H1 (cell line): ENCODE measurements around the gene MYPN. TPM values are rescaled to one million over a fixed set of nuclear protein-coding genes. Genes with fewer than 3 reads are reported as not detected.

Experiments
- CTCF ChIA-PET: fragments of 300-600 bp; sonication (Branson Sonifier 250); formaldehyde crosslinking; loops from one replicate; lab custom pipeline; 2021; ENCODE audit not compliant: partially characterized antibody; lab: Charles Lee
- POLR2A ChIA-PET: fragments of 300-600 bp; sonication (Branson Sonifier 250); formaldehyde crosslinking; loops from one replicate; lab custom pipeline; 2021; ENCODE audit warnings: inconsistent platforms; ENCODE audit not compliant: partially characterized antibody; lab: Charles Lee
- DNase-seq, 2 experiments: peaks; one replicate each; pipeline versions ENCODE4 v3.0.0 to v3.0.0-alpha.2; 2010 to 2022; ENCODE audit warnings: low spot score in 2 of 2, low read depth in 1 of 2, mixed read lengths in 1 of 2
- FAIRE-seq: peaks from 2 replicates; lab custom pipeline; 2011; peaks lifted over from hg19 to GRCh38; lab: Jason Lieb, UNC
- H2AFZ ChIP-seq: 2 replicates; pipeline ENCODE4 v1.8.1; 2012; ENCODE audit warnings: low read length, inconsistent platforms
- H2AK5ac ChIP-seq: 2 replicates; pipeline ENCODE4 v1.6.1; 2013; ENCODE audit warnings: low read depth, low read length
- H2BK120ac ChIP-seq: replicated peaks from 2 replicates; pipeline ENCODE3; 2013; ENCODE audit warnings: low read depth, low read length, inconsistent platforms
- H2BK12ac ChIP-seq: 2 replicates; pipeline ENCODE4 v1.6.1; 2013; ENCODE audit warnings: low read depth, low read length
- H2BK15ac ChIP-seq: 2 replicates; pipeline ENCODE4 v1.6.1; 2013; ENCODE audit warnings: low read length
- H2BK20ac ChIP-seq: 2 replicates; pipeline ENCODE4 v1.6.1; 2013; ENCODE audit warnings: low read length
- H2BK5ac ChIP-seq: 2 replicates; pipeline ENCODE4 v1.6.1; 2013; ENCODE audit warnings: low read depth, low read length
- H3K14ac ChIP-seq: 2 replicates; pipeline ENCODE4 v1.6.1; 2013; ENCODE audit warnings: inconsistent platforms; ENCODE audit not compliant: insufficient read length
- H3K18ac ChIP-seq: 2 replicates; pipeline ENCODE4 v1.6.1; 2013; ENCODE audit warnings: low read length; ENCODE audit errors: extremely low read depth
- H3K23ac ChIP-seq: 2 replicates; pipeline ENCODE4 v1.6.1; 2013; ENCODE audit warnings: inconsistent platforms; ENCODE audit not compliant: insufficient read length
- H3K23me2 ChIP-seq: 2 replicates; pipeline ENCODE4 v1.6.1; 2013; ENCODE audit warnings: low read depth, low read length
- H3K27ac ChIP-seq: 2 replicates; pipeline ENCODE4 v1.6.1; 2011; ENCODE audit warnings: low read depth, low read length, inconsistent platforms
- H3K27me3 ChIP-seq, 4 experiments: replicated peaks in 1 of 4; 1 replicate in 1 of 4; 2 replicates in 3 of 4; pipeline versions ENCODE4 v1.6.1 to v1.8.1; 2011 to 2013; ENCODE audit warnings: low read length in 3 of 4, mild to moderate bottlenecking in 3 of 4, inconsistent platforms in 2 of 4, mixed read lengths in 2 of 4, moderate library complexity in 1 of 4; ENCODE audit not compliant: control insufficient read depth in 3 of 4, insufficient read depth in 3 of 4; ENCODE audit errors: extremely low read depth in 1 of 4
- H3K36me3 ChIP-seq, 4 experiments: 2 replicates each; pipeline versions ENCODE4 v1.6.1 to v1.8.1; 2011 to 2013; ENCODE audit warnings: mild to moderate bottlenecking in 4 of 4, low read length in 3 of 4, moderate library complexity in 2 of 4, control low read depth in 1 of 4, inconsistent platforms in 1 of 4; ENCODE audit not compliant: insufficient read depth in 4 of 4, control insufficient read depth in 2 of 4
- H3K4ac ChIP-seq: replicated peaks from 2 replicates; pipeline ENCODE3; 2013; ENCODE audit warnings: low read length, low read depth, mixed read lengths, inconsistent platforms; ENCODE audit not compliant: insufficient read length
- H3K4me1 ChIP-seq, 4 experiments: replicated peaks in 1 of 4; 1 replicate in 1 of 4; 2 replicates in 3 of 4; pipeline versions ENCODE4 v1.6.1 to v1.8.1; 2011 to 2013; ENCODE audit warnings: low read length in 3 of 4, inconsistent platforms in 2 of 4, mixed read lengths in 1 of 4; ENCODE audit not compliant: insufficient read depth in 4 of 4, control insufficient read depth in 3 of 4
- H3K4me2 ChIP-seq, 2 experiments: 2 replicates each; pipeline versions ENCODE4 v1.6.1 to v1.8.1; 2011 to 2013; ENCODE audit warnings: low read depth in 2 of 2, low read length in 2 of 2, control low read depth in 1 of 2, inconsistent platforms in 1 of 2, mild to moderate bottlenecking in 1 of 2; ENCODE audit not compliant: insufficient read depth in 1 of 2
- H3K4me3 ChIP-seq, 4 experiments: fragments of 200-600, 300-600 bp in 1 of 4; sonication (generic), shearing (Covaris generic), sonication (Bioruptor Twin) in 1 of 4; 2 replicates each; pipeline versions ENCODE4 v1.5.1 to v1.8.1; 2011 to 2016; ENCODE audit warnings: low read length in 4 of 4, low read depth in 3 of 4, control low read depth in 2 of 4, inconsistent platforms in 2 of 4, mild to moderate bottlenecking in 2 of 4, mixed read lengths in 1 of 4, moderate library complexity in 1 of 4; ENCODE audit not compliant: insufficient read depth in 2 of 4; ENCODE audit errors: extremely low read depth in 1 of 4
- H3K56ac ChIP-seq: replicated peaks from 2 replicates; pipeline ENCODE3; 2013; ENCODE audit warnings: low read depth, mild to moderate bottlenecking, mixed read lengths, low read length, inconsistent platforms; ENCODE audit not compliant: insufficient read length
- H3K79me1 ChIP-seq: 2 replicates; pipeline ENCODE4 v1.6.1; 2013; ENCODE audit warnings: low read depth, low read length, control low read depth
- H3K79me2 ChIP-seq, 2 experiments: 2 replicates each; pipeline versions ENCODE4 v1.6.1 to v1.8.1; 2012 to 2013; ENCODE audit warnings: low read length in 2 of 2, mild to moderate bottlenecking in 2 of 2, inconsistent platforms in 1 of 2; ENCODE audit not compliant: insufficient read depth in 2 of 2, control insufficient read depth in 1 of 2
- H3K9ac ChIP-seq, 4 experiments: replicated peaks in 1 of 4; 1 replicate in 1 of 4; 2 replicates in 3 of 4; pipeline versions ENCODE4 v1.6.1 to v1.8.1; 2011 to 2013; ENCODE audit warnings: low read depth in 3 of 4, low read length in 3 of 4, control low read depth in 2 of 4, mild to moderate bottlenecking in 2 of 4, moderate library complexity in 2 of 4, inconsistent platforms in 1 of 4; ENCODE audit errors: extremely low read depth in 1 of 4
- H3K9me3 ChIP-seq, 2 experiments: 2 replicates each; pipeline versions ENCODE4 v1.6.1 to v1.8.1; 2012 to 2013; ENCODE audit warnings: mild to moderate bottlenecking in 2 of 2, moderate library complexity in 2 of 2, control low read depth in 1 of 2, inconsistent platforms in 1 of 2, low read depth in 1 of 2, low read length in 1 of 2, mixed read lengths in 1 of 2; ENCODE audit not compliant: insufficient read depth in 2 of 2
- H4K20me1 ChIP-seq, 2 experiments: replicated peaks in 1 of 2; 2 replicates each; pipeline versions ENCODE3 to v1.8.1; 2011 to 2013; ENCODE audit warnings: inconsistent platforms in 2 of 2, low read length in 2 of 2, mild to moderate bottlenecking in 1 of 2; ENCODE audit not compliant: insufficient read depth in 2 of 2, control insufficient read depth in 1 of 2
- H4K5ac ChIP-seq: 2 replicates; pipeline ENCODE4 v1.6.1; 2013; ENCODE audit warnings: low read length, low read depth, mixed read lengths, inconsistent platforms; ENCODE audit not compliant: insufficient read length
- H4K8ac ChIP-seq: 2 replicates; pipeline ENCODE4 v1.8.0; 2013; ENCODE audit warnings: mild to moderate bottlenecking, moderate library complexity, low read length, inconsistent platforms; ENCODE audit not compliant: insufficient read depth; ENCODE audit errors: extremely low read depth
- H4K91ac ChIP-seq: replicated peaks from 2 replicates; pipeline ENCODE3; 2013; ENCODE audit warnings: low read length, mixed read lengths, inconsistent platforms; ENCODE audit not compliant: insufficient read length
- CREB1 ChIP-seq: IDR thresholded peaks from 2 replicates; pipeline ENCODE4 v1.6.1; 2012; ENCODE audit warnings: inconsistent platforms
- CTBP2 ChIP-seq: IDR thresholded peaks from 2 replicates; pipeline ENCODE4 v1.7.0; 2011; ENCODE audit warnings: borderline replicate concordance, mild to moderate bottlenecking, moderate library complexity, mixed read lengths, low read length; ENCODE audit not compliant: insufficient read depth, insufficient read length
- RFX5 ChIP-seq: IDR thresholded peaks from 2 replicates; pipeline ENCODE4 v1.6.1; 2011; ENCODE audit warnings: low read depth, low read length, improper control_type of control experiment, borderline replicate concordance
- SIN3A ChIP-seq, 2 experiments: IDR thresholded peaks in 1 of 2; conservative IDR thresholded peaks in 1 of 2; 2 replicates each; pipeline ENCODE4 v1.6.1; 2011 to 2012; ENCODE audit warnings: low read length in 2 of 2, improper control_type of control experiment in 1 of 2, low read depth in 1 of 2, mild to moderate bottlenecking in 1 of 2
- SRF ChIP-seq: IDR thresholded peaks from 2 replicates; pipeline ENCODE4 v1.6.1; 2011; ENCODE audit warnings: mild to moderate bottlenecking, low read depth, low read length, moderate library complexity
- TCF12 ChIP-seq: IDR thresholded peaks from 2 replicates; pipeline ENCODE4 v1.6.1; 2011; ENCODE audit warnings: low read depth, mild to moderate bottlenecking, low read length
- WGBS, 2 experiments: shearing (Covaris generic) in 1 of 2; methylation state at CpG; one replicate each; pipeline versions ENCODE4 v1.1.6 to v1.1.7; 2013 to 2015; ENCODE audit warnings: low lambda C conversion rate in 2 of 2, mixed read lengths in 2 of 2, inconsistent platforms in 1 of 2, low coverage in 1 of 2, missing lambda C conversion rate in 1 of 2; ENCODE audit not compliant: insufficient replicate concordance in 2 of 2, insufficient coverage in 1 of 2, insufficient read length in 1 of 2; ENCODE audit errors: extremely low coverage in 1 of 2, missing lambda C conversion rate in 1 of 2; 5-methylcytosine and 5-hydroxymethylcytosine counted together
- polyA plus RNA-seq, 7 experiments: library from polyadenylated mRNA; depleted of rRNA in 3 of 7; stranded (reverse) in 5 of 7; unstranded in 2 of 7; fragments of >200 nt in 5 of 7; fragments of 200-250 nt in 2 of 7; gene quantifications; 1 replicate in 5 of 7; 2 replicates in 1 of 7; 4 replicates in 1 of 7; pipeline versions ENCODE4 v1.2.1 to v1.2.3, GENCODE V29; 2011 to 2013; ENCODE audit warnings: missing spikeins in 2 of 7, mixed read lengths in 2 of 7
- total RNA-seq: library from RNA; stranded (reverse); fragmentation: NEBNext Ultra II Directional; extraction: Animal tissue kit (Norgen Biotek cat#: 25700); gene quantifications from 2 replicates; pipeline ENCODE4 v1.2.1, GENCODE V29; 2021

Gene MYPN
- total and polyA plus RNA-seq, 2 of the 8 experiments (the other 6 are each of a cell fraction or from before 2014, with no cell fraction given), result not detected

DNA sequence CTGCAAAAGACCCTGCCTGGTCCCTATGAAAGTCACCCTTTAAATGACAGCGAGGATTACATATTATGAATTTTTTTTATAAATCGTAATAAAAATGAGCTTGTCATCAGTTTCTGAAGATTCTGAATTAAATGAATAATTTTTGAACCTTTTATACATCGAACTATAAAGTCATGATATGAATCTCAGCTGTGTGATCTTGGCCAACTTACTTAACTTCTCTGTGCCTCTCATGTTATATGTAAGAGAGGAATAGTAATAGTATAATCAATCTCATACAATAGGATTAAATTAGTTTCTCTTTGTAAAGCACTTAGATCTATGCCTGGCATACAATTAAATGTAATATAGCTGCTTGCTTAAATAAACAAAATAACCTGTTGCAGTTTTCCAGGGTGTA, 127.9 kb downstream of the MYPN start:
- no peaks in the 10 kb centered on the region for H3K36me3 ChIP-seq
- H3K4ac ChIP-seq, result no peak overlapping the region
- ChIA-PET POLR2A (interaction anchor here (0.7 to 1.7 kb wide), 2 partner anchors 95 to 96 kb away, joined by 3 to 7 read pairs; partner anchors contain the start of genes HNRNPH3 and PBLD), CTCF (interaction anchor here (0.6 to 2.1 kb wide), 2 partner anchors 25 to 35 kb away, joined by 4 to 8 read pairs; no protein-coding TSS in a partner anchor)
- no peak overlapping the region for H4K8ac ChIP-seq
- no peak overlapping the region for H3K14ac ChIP-seq
- no peak overlapping the region for H3K18ac ChIP-seq
- no peak overlapping the region for H2AFZ ChIP-seq
- no peak overlapping the region for H3K4me2 ChIP-seq
- no peak overlapping the region for H2BK120ac ChIP-seq
- no peak overlapping the region for H2BK15ac ChIP-seq
- no peak overlapping the region for H3K27ac ChIP-seq
- H3K9me3 ChIP-seq, result no peaks in the 10 kb centered on the region
- H3K27me3 ChIP-seq, result peaks cover 0 to 3% (median 1%) of the 10 kb centered on the region in 4 experiments; a peak in 4 of 7 replicates
- H4K91ac ChIP-seq, result no peak overlapping the region
- H2BK20ac ChIP-seq, result no peak overlapping the region
- TF ChIP-seq CTBP2, result no peak
- no peak for TF ChIP-seq TCF12
- TF ChIP-seq SIN3A (conservative IDR thresholded peaks at IDR 0.05 in 1 of 2, IDR thresholded peaks at IDR 0.05 in 1 of 2; ENCODE audit: low read depth in 1 of 2, low read length in 2 of 2), result no peak
- TF ChIP-seq SRF, result no peak
- TF ChIP-seq CREB1, result no peak
- TF ChIP-seq RFX5, result no peak
- no peak overlapping the region for H2BK12ac ChIP-seq
- no peaks in the 10 kb centered on the region; the same call in 1 of the 2 replicates for H3K79me1 ChIP-seq
- no peak for DNase-seq
- WGBS, 2 experiments, result 88% methylated on average over 3 of the region's 3 CpGs; no CpG with 5 or more reads in 1 of the 2 experiments
- no peak overlapping the region for H3K9ac ChIP-seq
- no peak overlapping the region for H3K4me3 ChIP-seq
- 0 out of 2 replicates have a peak, but pooled peaks cover under 1% of the 10 kb centered on the region for H3K23me2 ChIP-seq
- H4K5ac ChIP-seq, result no peak overlapping the region
- H3K56ac ChIP-seq, result no peak overlapping the region
- no peak for FAIRE-seq
- no peaks in the 10 kb centered on the region for H3K79me2 ChIP-seq
- H2BK5ac ChIP-seq, result no peak overlapping the region
- no peak overlapping the region for H3K23ac ChIP-seq
- H4K20me1 ChIP-seq, result no peaks in the 10 kb centered on the region
- peaks cover 0 to 3% (median 0%) of the 10 kb centered on the region in 4 experiments; a peak in 1 of 7 replicates for H3K4me1 ChIP-seq
- no peak overlapping the region for H2AK5ac ChIP-seq
